ENCODE measurements around the gene PRPF40A. TPM values are rescaled to one million over a fixed set of nuclear protein-coding genes. Genes with fewer than 3 reads are reported as not detected.

PRPF40A gene
- total RNA-seq, 2 donors from 2014 or later: 82.6 to 97.9 TPM

GRCh38 chr2:152618193-152618564 lies 99.1 kb downstream of the PRPF40A start:
- Histone ChIP-seq H3K4me3 (no peak overlapping the region), H3K36me3 (no peaks in the 10 kb centered on the region), H3K27ac (no peak overlapping the region), H3K4me1 (replicated peaks) (no peaks in the 10 kb centered on the region), H3K9me3 (no peaks in the 10 kb centered on the region), H3K27me3 (replicated peaks; ENCODE audit: insufficient read depth) (no peaks in the 10 kb centered on the region)
- intact Hi-C loops (cut with DNase I): no loop called here
- no peak for DNase-seq (ENCODE audit: low spot score)
- WGBS: 74% methylated on average over 5 of the region's 5 CpGs
- TF ChIP-seq POLR2A (IDR thresholded peaks at IDR 0.05) (no peak), CTCF (IDR thresholded peaks at IDR 0.05) (no peak), POLR2AphosphoS5 (IDR thresholded peaks at IDR 0.05) (no peak)

GRCh38 chr2:152617456-152618192 lies 99.6 kb downstream of the PRPF40A start:
- 37% methylated on average over 4 of the region's 4 CpGs for WGBS
- no peak for DNase-seq (ENCODE audit: low spot score)
- Histone ChIP-seq H3K4me3 (no peak overlapping the region), H3K9me3 (no peaks in the 10 kb centered on the region), H3K4me1 (replicated peaks) (no peaks in the 10 kb centered on the region), H3K36me3 (no peaks in the 10 kb centered on the region), H3K27me3 (replicated peaks; ENCODE audit: insufficient read depth) (no peaks in the 10 kb centered on the region), H3K27ac (no peak overlapping the region)
- no peak for TF ChIP-seq POLR2AphosphoS5 (IDR thresholded peaks at IDR 0.05)
- TF ChIP-seq CTCF (IDR thresholded peaks at IDR 0.05): no peak
- no peak for TF ChIP-seq POLR2A (IDR thresholded peaks at IDR 0.05)
- intact Hi-C loops (cut with DNase I): no loop called here

- no peaks in the 10 kb centered on the region for H3K36me3 ChIP-seq
- no peak for DNase-seq (ENCODE audit: low spot score)
- intact Hi-C loops (cut with DNase I): no loop called here
- no peaks in the 10 kb centered on the region for H3K27me3 ChIP-seq (replicated peaks; ENCODE audit: insufficient read depth)
- no peak overlapping the region for H3K27ac ChIP-seq
- no peaks in the 10 kb centered on the region for H3K9me3 ChIP-seq
- no peak for TF ChIP-seq POLR2A (IDR thresholded peaks at IDR 0.05)
- TF ChIP-seq POLR2AphosphoS5 (IDR thresholded peaks at IDR 0.05): no peak
- no peak for TF ChIP-seq CTCF (IDR thresholded peaks at IDR 0.05)
- H3K4me1 ChIP-seq (replicated peaks): no peaks in the 10 kb centered on the region
- no peak overlapping the region for H3K4me3 ChIP-seq
- WGBS: 54% methylated on average over 5 of the region's 5 CpGs
These were observed 102.1 kb downstream of the PRPF40A start for GRCh38 chr2:152615177-152615576.

- WGBS: 72% methylated on average over 2 of the region's 2 CpGs
- Histone ChIP-seq H3K4me3 (no peak overlapping the region), H3K27ac (no peak overlapping the region), H3K4me1 (replicated peaks) (no peaks in the 10 kb centered on the region), H3K36me3 (no peaks in the 10 kb centered on the region), H3K27me3 (replicated peaks; ENCODE audit: insufficient read depth) (no peaks in the 10 kb centered on the region), H3K9me3 (no peaks in the 10 kb centered on the region)
- intact Hi-C loops (cut with DNase I): no loop called here
- TF ChIP-seq POLR2A (IDR thresholded peaks at IDR 0.05) (no peak), POLR2AphosphoS5 (IDR thresholded peaks at IDR 0.05) (no peak), CTCF (IDR thresholded peaks at IDR 0.05) (no peak)
- no peak for DNase-seq (ENCODE audit: low spot score)
These were observed 104.0 kb downstream of the PRPF40A start for GRCh38 chr2:152613235-152613634.
